Gastrocnemius medialis (tissue), 4 donors: ENCODE results near the gene SPATA21. TPM values are rescaled to one million over a fixed set of nuclear protein-coding genes. Genes with fewer than 3 reads are reported as not detected.

ENCODE experiments used
- ATAC-seq, 2 donors: fragments of 150-250 bp; one replicate each; pipeline ENCODE4 v1.9.1; 2016
- DNase-seq, 2 donors: peaks; one replicate each; pipeline ENCODE4 v3.0.0-alpha.2; 2019
- H3K27ac ChIP-seq, 4 donors: fragments of 200-600 bp; sonication (generic); 1 replicate in 1 of 4; 2 replicates in 3 of 4; pipeline ENCODE4 v1.5.1; 2016 to 2018; ENCODE audit warnings: mild to moderate bottlenecking in 2 of 4, moderate library complexity in 1 of 4
- H3K27me3 ChIP-seq, 3 donors: fragments of 200-600 bp; sonication (generic) in 2 of 3; 1 replicate in 1 of 3; 2 replicates in 2 of 3; pipeline versions ENCODE4 v1.5.1 to v1.6.0; 2016 to 2019; ENCODE audit warnings: mild to moderate bottlenecking in 1 of 3, moderate library complexity in 1 of 3
- H3K36me3 ChIP-seq, 2 donors: fragments of 200-600 bp; sonication (generic) in 1 of 2; one replicate each; pipeline ENCODE4 v1.5.1; 2017 to 2018
- H3K4me1 ChIP-seq, 2 donors: fragments of 200-600 bp; sonication (generic) in 1 of 2; one replicate each; pipeline ENCODE4 v1.5.1; 2016 to 2017; ENCODE audit warnings: mild to moderate bottlenecking in 2 of 2
- H3K4me3 ChIP-seq, 4 donors: fragments of 200-600 bp; sonication (generic) in 3 of 4; 1 replicate in 1 of 4; 2 replicates in 3 of 4; pipeline ENCODE4 v1.5.1; 2016 to 2019; ENCODE audit warnings: mild to moderate bottlenecking in 2 of 4
- H3K9me3 ChIP-seq, 3 donors: fragments of 200-600 bp; sonication (generic) in 2 of 3; 1 replicate in 1 of 3; 2 replicates in 2 of 3; pipeline ENCODE4 v1.5.1; 2016 to 2019
- CTCF ChIP-seq, 5 experiments: fragments of 450-650 bp in 3 of 5; fragments of 200-600 bp in 2 of 5; sonication (generic) in 2 of 5; IDR thresholded peaks in 4 of 5; conservative IDR thresholded peaks in 1 of 5; 1 replicate in 4 of 5; 2 replicates in 1 of 5; pipeline ENCODE4 v1.5.1; 2016 to 2019; ENCODE audit warnings: antibody characterized with exemption in 5 of 5, mild to moderate bottlenecking in 3 of 5, moderate library complexity in 3 of 5
- POLR2A ChIP-seq, 2 donors: fragments of 450-650 bp; IDR thresholded peaks; one replicate each; pipeline ENCODE4 v1.6.1; 2017; ENCODE audit warnings: antibody characterized with exemption in 2 of 2, mild to moderate bottlenecking in 2 of 2, moderate library complexity in 2 of 2
- in situ Hi-C, 4 donors: fragments of 200-750 bp; cut with MboI; loops; one replicate each; pipeline versions ENCODE4 v1.15.0 to v1.8.0; 2017; ENCODE audit warnings: low sequenced_read_pairs in 4 of 4
- intact Hi-C: fragments of 100-400 bp; cut with DNase I; formaldehyde crosslinking; loops from one replicate; pipeline ENCODE4 v1.15.1; 2023; ENCODE audit warnings: low total_unique reads
- total RNA-seq, 4 donors: library from RNA; depleted of rRNA; stranded (reverse); fragments of >200 nt; gene quantifications; one replicate each; pipeline versions ENCODE4 v1.1.0 to v1.2.3, GENCODE V29; 2016

The SPATA21 gene
- total RNA-seq, 4 donors from 2014 or later, result not detected

GRCh38 chr1:16440470-16441281 lies 3.5 kb upstream of the SPATA21 start, which contains the start of gene NECAP2:
TSS of gene NECAP2 (plus strand) at chr1:16440724. CDS start at chr1:16440762, 38 bp downstream.
- Histone ChIP-seq H3K4me1 (peaks cover 8 to 16% of the 10 kb centered on the region in 2 donors), H3K4me3 (peak within 1 kb of the TSS; percentile 76 to 99 (median 88)), H3K27ac (peak within 1 kb of the TSS; percentile 77 to 86 (median 82)), H3K9me3 (no peaks in the 10 kb centered on the region), H3K36me3 (peaks cover 0 to 14% of the 10 kb centered on the region in 2 donors), H3K27me3 (no peaks in the 10 kb centered on the region)
- in situ Hi-C loops (no loop called here), intact Hi-C loops (loop anchor here (5.0 kb wide), 2 partner anchors 48 to 57 kb away; no protein-coding TSS in a partner anchor)
- ATAC-seq (peak; percentile 96 to 99), DNase-seq (peak; percentile 85 to 86)
- TF ChIP-seq CTCF (IDR thresholded peaks at IDR 0.05 in 4 of 5, conservative IDR thresholded peaks at IDR 0.05 in 1 of 5) (peak; percentile 63 to 93 (median 88)), POLR2A (IDR thresholded peaks at IDR 0.05) (peak in 1 of 2 donors; percentile 42)

GRCh38 chr1:16440131-16440469 lies 2.9 kb upstream of the SPATA21 start:
- Histone ChIP-seq H3K9me3 (no peaks in the 10 kb centered on the region), H3K27ac (peak overlapping the region; percentile 77 to 86 (median 82)), H3K4me3 (peak overlapping the region; percentile 76 to 99 (median 88)), H3K4me1 (peaks cover 8 to 16% of the 10 kb centered on the region in 2 donors), H3K36me3 (peaks cover 0 to 14% of the 10 kb centered on the region in 2 donors), H3K27me3 (no peaks in the 10 kb centered on the region)
- intact Hi-C loops, result loop anchor here (5.0 kb wide), 2 partner anchors 48 to 57 kb away; no protein-coding TSS in a partner anchor
- TF ChIP-seq CTCF (IDR thresholded peaks at IDR 0.05 in 4 of 5, conservative IDR thresholded peaks at IDR 0.05 in 1 of 5), result no peak
- no peak for TF ChIP-seq POLR2A (IDR thresholded peaks at IDR 0.05)
- DNase-seq (no peak), ATAC-seq (peak; percentile 27 to 55)
- in situ Hi-C loops, result no loop called here

GRCh38 chr1:16438924-16439323 lies 1.7 kb upstream of the SPATA21 start:
- peaks cover 8 to 16% of the 10 kb centered on the region in 2 donors for H3K4me1 ChIP-seq
- in situ Hi-C loops, result no loop called here
- no peak for DNase-seq
- no peak for ATAC-seq
- H3K27ac ChIP-seq, result no peak overlapping the region
- H3K9me3 ChIP-seq, result no peaks in the 10 kb centered on the region
- H3K4me3 ChIP-seq, result no peak overlapping the region
- intact Hi-C loops, result no loop called here
- no peak for TF ChIP-seq POLR2A (IDR thresholded peaks at IDR 0.05)
- TF ChIP-seq CTCF (IDR thresholded peaks at IDR 0.05 in 4 of 5, conservative IDR thresholded peaks at IDR 0.05 in 1 of 5), result no peak
- H3K36me3 ChIP-seq, result peaks cover 0 to 2% of the 10 kb centered on the region in 2 donors
- H3K27me3 ChIP-seq, result no peaks in the 10 kb centered on the region

GRCh38 chr1:16438516-16438915 lies 1.3 kb upstream of the SPATA21 start:
- TF ChIP-seq POLR2A (IDR thresholded peaks at IDR 0.05), result no peak
- no peak for TF ChIP-seq CTCF (IDR thresholded peaks at IDR 0.05 in 4 of 5, conservative IDR thresholded peaks at IDR 0.05 in 1 of 5)
- H3K27ac ChIP-seq, result no peak overlapping the region
- no peak for DNase-seq
- intact Hi-C loops, result no loop called here
- H3K27me3 ChIP-seq, result no peaks in the 10 kb centered on the region
- no peaks in the 10 kb centered on the region for H3K36me3 ChIP-seq
- no peaks in the 10 kb centered on the region for H3K9me3 ChIP-seq
- in situ Hi-C loops, result no loop called here
- H3K4me3 ChIP-seq, result no peak overlapping the region
- peaks cover 8 to 16% of the 10 kb centered on the region in 2 donors for H3K4me1 ChIP-seq
- ATAC-seq, result no peak
